Adrenal gland (tissue), 12 donors: ENCODE measurements around the gene CACNA1B. TPM values are rescaled to one million over a fixed set of nuclear protein-coding genes. Genes with fewer than 3 reads are reported as not detected.
A peak's percentile ranks its signal among the peaks of the same experiment; 100 is the strongest.

Experiments
- DNase-seq, 7 donors: peaks; one replicate each; pipeline ENCODE4 v3.0.0-alpha.2; 2019 to 2020
- H3K27ac ChIP-seq, 5 donors: fragments of 200-600 bp; sonication (generic) in 4 of 5; 1 replicate in 3 of 5; 2 replicates in 2 of 5; pipeline versions ENCODE4 v1.5.1 to v1.8.0; 2016 to 2020; ENCODE audit warnings: mild to moderate bottlenecking in 1 of 5
- H3K27me3 ChIP-seq: fragments of 200-600 bp; 2 replicates; pipeline ENCODE4 v1.8.0; 2021
- H3K36me3 ChIP-seq, 2 donors: fragments of 200-600 bp; replicated peaks in 1 of 2; 1 replicate in 1 of 2; 2 replicates in 1 of 2; pipeline versions ENCODE4 v1.5.1 to v1.8.0; 2018 to 2022
- H3K4me1 ChIP-seq, 2 donors: fragments of 200-600 bp; replicated peaks in 1 of 2; 1 replicate in 1 of 2; 2 replicates in 1 of 2; pipeline versions ENCODE4 v1.5.1 to v1.8.0; 2018 to 2021
- H3K4me3 ChIP-seq, 4 donors: fragments of 200-600 bp; sonication (generic) in 3 of 4; one replicate each; pipeline ENCODE4 v1.5.1; 2016 to 2018
- H3K9me3 ChIP-seq, 3 donors: fragments of 200-600 bp; sonication (generic) in 1 of 3; replicated peaks in 1 of 3; 1 replicate in 2 of 3; 2 replicates in 1 of 3; pipeline versions ENCODE4 v1.5.1 to v1.8.0; 2016 to 2021
- CTCF ChIP-seq, 6 experiments: fragments of 450-650 bp in 4 of 6; fragments of 200-600 bp in 2 of 6; sonication (generic) in 1 of 6; IDR thresholded peaks; 1 replicate in 5 of 6; 2 replicates in 1 of 6; pipeline versions ENCODE4 v1.5.1 to v1.8.0; 2016 to 2021; ENCODE audit warnings: antibody characterized with exemption in 6 of 6, mild to moderate bottlenecking in 2 of 6, moderate library complexity in 1 of 6
- POLR2A ChIP-seq, 2 donors: fragments of 450-650 bp; IDR thresholded peaks; one replicate each; pipeline ENCODE4 v1.6.1; 2017; ENCODE audit warnings: antibody characterized with exemption in 2 of 2, mild to moderate bottlenecking in 2 of 2, moderate library complexity in 1 of 2
- WGBS, 4 donors: extraction: QIAGEN DNeasy Blood & Tissue Kit in 2 of 4; methylation state at CpG; one replicate each; pipeline versions ENCODE4 v1.1.5 to v1.1.7; 2013 to 2017; 5-methylcytosine and 5-hydroxymethylcytosine counted together
- intact Hi-C, 2 donors: fragments of 100-400 bp; cut with DNase I; formaldehyde crosslinking; loops; one replicate each; pipeline versions ENCODE4 v1.14.1 to v1.15.0; 2022 to 2023
- polyA plus RNA-seq, 3 donors: library from polyadenylated mRNA; stranded (reverse); fragments of 200-250 nt in 2 of 3; fragments of 350-450 nt in 1 of 3; fragmentation: Illumina TruSeq in 1 of 3; extraction: RNeasy Lipid Tissue Mini Kit (QIAGEN cat#74804) in 1 of 3; gene quantifications; one replicate each; pipeline ENCODE4 v1.2.3, GENCODE V29; 2013 to 2014
- total RNA-seq, 9 donors: library from RNA; depleted of rRNA in 4 of 9; stranded (reverse); fragments of >200 nt in 4 of 9; fragments of 120-200 nt in 1 of 9; fragmentation: NEBNext Ultra II Directional in 1 of 9; extraction: Animal tissue kit (Norgen Biotek cat#: 25700) in 1 of 9; gene quantifications; one replicate each; pipeline versions ENCODE4 v1.1.0 to v1.2.4, GENCODE V29; 2013 to 2023
- donor health status: healthy with polysubstance abuse.
- donor health status: Bipolar disorder and iron deficiency.
- donor health status: DM: yes; HTN: yes; CAD: no.
- donor health status: DM: no; HTN: no; CAD: no.
- donor health status: DM: no; HTN: no; CAD: no.
- donor health status: DM: yes; HTN: yes; CAD: no.

CACNA1B gene
- total and polyA plus RNA-seq, 12 donors: 0.04 to 4.9 (median 1.1) TPM; not detected in 1

GRCh38 chr9:137956039-137956438 is 78.5 kb downstream of the CACNA1B start:
- DNase-seq: peak in 1 of 7 donors; percentile 27
- Histone ChIP-seq H3K9me3 (no peaks in the 10 kb centered on the region), H3K27ac (no peak overlapping the region), H3K4me1 (no peaks in the 10 kb centered on the region), H3K4me3 (no peak overlapping the region), H3K27me3 (no peaks in the 10 kb centered on the region), H3K36me3 (no peaks in the 10 kb centered on the region)
- TF ChIP-seq POLR2A (IDR thresholded peaks at IDR 0.05) (no peak), CTCF (IDR thresholded peaks at IDR 0.05) (no peak)
- intact Hi-C loops: no loop called here
- 84 to 92% (median 84%) methylated on average over 8 to 9 of the region's 9 CpGs for WGBS, 4 donors

- TF ChIP-seq CTCF (IDR thresholded peaks at IDR 0.05) (no peak), POLR2A (IDR thresholded peaks at IDR 0.05) (no peak)
- DNase-seq: no peak
- Histone ChIP-seq H3K4me3 (no peak overlapping the region), H3K27me3 (no peaks in the 10 kb centered on the region), H3K36me3 (no peaks in the 10 kb centered on the region), H3K4me1 (no peaks in the 10 kb centered on the region), H3K27ac (no peak overlapping the region), H3K9me3 (no peaks in the 10 kb centered on the region)
- WGBS, 4 donors: 74 to 86% (median 81%) methylated on average over 13 to 15 of the region's 15 CpGs
- intact Hi-C loops: no loop called here
Measured at GRCh38 chr9:137956688-137957385, 79.3 kb downstream of the CACNA1B start.

GRCh38 chr9:137959641-137960411 is 82.2 kb downstream of the CACNA1B start:
- TF ChIP-seq CTCF (IDR thresholded peaks at IDR 0.05): no peak
- Histone ChIP-seq H3K27ac (no peak overlapping the region), H3K4me3 (no peak overlapping the region), H3K36me3 (no peaks in the 10 kb centered on the region), H3K9me3 (no peaks in the 10 kb centered on the region), H3K4me1 (no peaks in the 10 kb centered on the region), H3K27me3 (no peaks in the 10 kb centered on the region)
- DNase-seq: peak in 1 of 7 donors; percentile 27
- intact Hi-C loops: no loop called here
- WGBS, 4 donors: 84 to 87% (median 87%) methylated on average over 32 to 36 of the region's 36 CpGs

- Histone ChIP-seq H3K4me3 (no peak overlapping the region), H3K36me3 (no peaks in the 10 kb centered on the region), H3K27ac (no peak overlapping the region), H3K9me3 (no peaks in the 10 kb centered on the region), H3K27me3 (no peaks in the 10 kb centered on the region), H3K4me1 (no peaks in the 10 kb centered on the region)
- DNase-seq: peak in 1 of 7 donors; percentile 27
- intact Hi-C loops: no loop called here
- 61 to 72% (median 68%) methylated on average over 10 to 11 of the region's 11 CpGs for WGBS, 4 donors
- TF ChIP-seq CTCF (IDR thresholded peaks at IDR 0.05) (no peak), POLR2A (IDR thresholded peaks at IDR 0.05) (no peak)
Measured at GRCh38 chr9:137960496-137960895, 82.9 kb downstream of the CACNA1B start.
